Stimulated activated naive B cell treated with anti-CD40 and anti-IgM and Interleukin-4, amounts not matched to agents 10 μg/mL and 1 μg/mL and 100 μg/mL, for 72 hours (primary cell): ENCODE data around the gene TTLL6.

Experiments
- ATAC-seq, 2 donors: fragments of 150-1000 bp; cut with Tn5 transposase; replicated peaks; 2 replicates each; pipeline ENCODE4 v1.10.0; 2021; ENCODE audit warnings: moderate library complexity in 1 of 2
- DNase-seq: peaks from one replicate; pipeline ENCODE4 v3.0.0; 2021
- H3K27ac Mint-ChIP-seq: one replicate; pipeline ENCODE4 v1.8.0; 2022; ENCODE audit warnings: mild to moderate bottlenecking, mixed read lengths
- H3K27me3 Mint-ChIP-seq, 2 donors: one replicate each; pipeline ENCODE4 v1.8.0; 2022; ENCODE audit warnings: mixed read lengths in 2 of 2
- H3K36me3 Mint-ChIP-seq, 2 donors: one replicate each; pipeline ENCODE4 v1.8.0; 2022; ENCODE audit warnings: mixed read lengths in 2 of 2, mild to moderate bottlenecking in 1 of 2
- H3K4me1 Mint-ChIP-seq, 2 donors: one replicate each; pipeline ENCODE4 v1.8.0; 2022; ENCODE audit warnings: mixed read lengths in 2 of 2, mild to moderate bottlenecking in 1 of 2
- H3K4me3 Mint-ChIP-seq, 2 donors: one replicate each; pipeline ENCODE4 v1.8.0; 2022; ENCODE audit warnings: mild to moderate bottlenecking in 2 of 2, mixed read lengths in 2 of 2, moderate library complexity in 1 of 2
- H3K9me3 Mint-ChIP-seq, 2 donors: one replicate each; pipeline ENCODE4 v1.8.0; 2022; ENCODE audit warnings: mixed read lengths in 2 of 2, mild to moderate bottlenecking in 1 of 2

Gene TTLL6

GRCh38 chr17:48760411-48760810 is 56.6 kb downstream of the TTLL6 start:
- Mint-ChIP-seq H3K4me1 (peaks cover 3 to 9% of the 10 kb centered on the region in 2 donors), H3K36me3 (peaks cover 0 to 1% of the 10 kb centered on the region in 2 donors), H3K27me3 (peaks cover 70 to 80% of the 10 kb centered on the region in 2 donors), H3K9me3 (no peaks in the 10 kb centered on the region), H3K4me3 (no peak overlapping the region), H3K27ac (no peak overlapping the region)
- DNase-seq (no peak), ATAC-seq (no peak)

GRCh38 chr17:48759288-48759687 is 57.7 kb downstream of the TTLL6 start:
- H3K27me3 Mint-ChIP-seq, result peaks cover 74 to 91% of the 10 kb centered on the region in 2 donors
- H3K4me3 Mint-ChIP-seq, result no peak overlapping the region
- ATAC-seq (no peak), DNase-seq (no peak)
- H3K4me1 Mint-ChIP-seq, result peaks cover 5 to 20% of the 10 kb centered on the region in 2 donors
- H3K36me3 Mint-ChIP-seq, result peaks cover 0 to 1% of the 10 kb centered on the region in 2 donors
- H3K9me3 Mint-ChIP-seq, result no peaks in the 10 kb centered on the region
- no peak overlapping the region for H3K27ac Mint-ChIP-seq

GRCh38 chr17:48757524-48757961 is 59.5 kb downstream of the TTLL6 start:
- DNase-seq, result no peak
- no peak for ATAC-seq
- H3K36me3 Mint-ChIP-seq, result peaks cover 0 to 1% of the 10 kb centered on the region in 2 donors
- H3K4me3 Mint-ChIP-seq, result no peak overlapping the region
- H3K9me3 Mint-ChIP-seq, result no peaks in the 10 kb centered on the region
- peaks cover 77 to 93% of the 10 kb centered on the region in 2 donors for H3K27me3 Mint-ChIP-seq
- H3K27ac Mint-ChIP-seq, result no peak overlapping the region
- peaks cover 10 to 36% of the 10 kb centered on the region in 2 donors for H3K4me1 Mint-ChIP-seq

- DNase-seq, result no peak
- peaks cover 77 to 93% of the 10 kb centered on the region in 2 donors for H3K27me3 Mint-ChIP-seq
- H3K4me3 Mint-ChIP-seq, result no peak overlapping the region
- H3K27ac Mint-ChIP-seq, result no peak overlapping the region
- peaks cover 10 to 42% of the 10 kb centered on the region in 2 donors for H3K4me1 Mint-ChIP-seq
- H3K36me3 Mint-ChIP-seq, result peaks cover 0 to 1% of the 10 kb centered on the region in 2 donors
- no peaks in the 10 kb centered on the region for H3K9me3 Mint-ChIP-seq
- no peak for ATAC-seq
These were observed 60.2 kb downstream of the TTLL6 start for GRCh38 chr17:48756830-48757251.

GRCh38 chr17:48755356-48755755 is 61.7 kb downstream of the TTLL6 start:
- no peak for ATAC-seq
- no peak for DNase-seq
- peaks cover 11 to 44% of the 10 kb centered on the region in 2 donors for H3K4me1 Mint-ChIP-seq
- peaks cover 75 to 89% of the 10 kb centered on the region in 2 donors for H3K27me3 Mint-ChIP-seq
- peaks cover 0 to under 1% of the 10 kb centered on the region in 2 donors for H3K36me3 Mint-ChIP-seq
- H3K9me3 Mint-ChIP-seq, result no peaks in the 10 kb centered on the region
- H3K27ac Mint-ChIP-seq, result peak overlapping the region; percentile 56
- peak overlapping the region in 1 of 2 donors; percentile 35 for H3K4me3 Mint-ChIP-seq

- H3K4me1 Mint-ChIP-seq, result peaks cover 11 to 44% of the 10 kb centered on the region in 2 donors
- peak overlapping the region; percentile 56 for H3K27ac Mint-ChIP-seq
- ATAC-seq (no peak), DNase-seq (no peak)
- no peaks in the 10 kb centered on the region for H3K36me3 Mint-ChIP-seq
- peaks cover 75 to 89% of the 10 kb centered on the region in 2 donors for H3K27me3 Mint-ChIP-seq
- H3K9me3 Mint-ChIP-seq, result no peaks in the 10 kb centered on the region
- peak overlapping the region; percentile 10 to 35 for H3K4me3 Mint-ChIP-seq
These were observed 62.3 kb downstream of the TTLL6 start for GRCh38 chr17:48754500-48755261.

GRCh38 chr17:48753794-48754499 is 63.1 kb downstream of the TTLL6 start:
- Mint-ChIP-seq H3K4me3 (peak overlapping the region; percentile 10 to 52), H3K4me1 (peaks cover 11 to 44% of the 10 kb centered on the region in 2 donors), H3K27ac (peak overlapping the region; percentile 16), H3K36me3 (no peaks in the 10 kb centered on the region), H3K27me3 (peaks cover 75 to 89% of the 10 kb centered on the region in 2 donors), H3K9me3 (peaks cover 0 to 2% of the 10 kb centered on the region in 2 donors)
- ATAC-seq (no peak), DNase-seq (no peak)

- no peak for ATAC-seq
- Mint-ChIP-seq H3K27me3 (peaks cover 74 to 86% of the 10 kb centered on the region in 2 donors), H3K4me3 (no peak overlapping the region), H3K4me1 (peaks cover 11 to 44% of the 10 kb centered on the region in 2 donors), H3K27ac (peak overlapping the region; percentile 67), H3K36me3 (no peaks in the 10 kb centered on the region), H3K9me3 (peaks cover 0 to 2% of the 10 kb centered on the region in 2 donors)
- DNase-seq, result no peak
These were observed 64.4 kb downstream of the TTLL6 start for GRCh38 chr17:48752399-48753288.

- ATAC-seq (no peak), DNase-seq (no peak)
- Mint-ChIP-seq H3K9me3 (peaks cover 0 to 2% of the 10 kb centered on the region in 2 donors), H3K4me3 (no peak overlapping the region), H3K27ac (peak overlapping the region; percentile 79), H3K4me1 (peaks cover 11 to 41% of the 10 kb centered on the region in 2 donors), H3K36me3 (no peaks in the 10 kb centered on the region), H3K27me3 (peaks cover 77 to 86% of the 10 kb centered on the region in 2 donors)
These were observed 65.2 kb downstream of the TTLL6 start for GRCh38 chr17:48751733-48752398.

GRCh38 chr17:48751172-48751571 is 65.9 kb downstream of the TTLL6 start:
- Mint-ChIP-seq H3K27ac (peak overlapping the region; percentile 42), H3K36me3 (no peaks in the 10 kb centered on the region), H3K27me3 (peaks cover 75 to 86% of the 10 kb centered on the region in 2 donors), H3K9me3 (peaks cover 0 to 2% of the 10 kb centered on the region in 2 donors), H3K4me3 (no peak overlapping the region), H3K4me1 (peaks cover 12 to 45% of the 10 kb centered on the region in 2 donors)
- no peak for DNase-seq
- ATAC-seq, result no peak

GRCh38 chr17:48749621-48750553 is 67.1 kb downstream of the TTLL6 start:
- Mint-ChIP-seq H3K27ac (peak overlapping the region; percentile 77), H3K36me3 (no peaks in the 10 kb centered on the region), H3K4me1 (peaks cover 15 to 47% of the 10 kb centered on the region in 2 donors), H3K4me3 (no peak overlapping the region), H3K9me3 (peaks cover 0 to 2% of the 10 kb centered on the region in 2 donors), H3K27me3 (peaks cover 75 to 88% of the 10 kb centered on the region in 2 donors)
- DNase-seq (no peak), ATAC-seq (no peak)

- no peaks in the 10 kb centered on the region for H3K36me3 Mint-ChIP-seq
- DNase-seq (no peak), ATAC-seq (no peak)
- peaks cover 11 to 37% of the 10 kb centered on the region in 2 donors for H3K4me1 Mint-ChIP-seq
- peak overlapping the region in 1 of 2 donors; percentile 3 for H3K4me3 Mint-ChIP-seq
- H3K27me3 Mint-ChIP-seq, result peaks cover 73 to 88% of the 10 kb centered on the region in 2 donors
- peak overlapping the region; percentile 77 for H3K27ac Mint-ChIP-seq
- H3K9me3 Mint-ChIP-seq, result peaks cover 0 to 2% of the 10 kb centered on the region in 2 donors
These were observed 68.1 kb downstream of the TTLL6 start for GRCh38 chr17:48748718-48749566.
